Stimulated activated CD4-positive, alpha-beta T cell treated with anti-CD3 and anti-CD28 coated beads, Interleukin-4, amount 100 ng/mL, for 4 hours (primary cell): ENCODE results near the gene PRKAG2.

Experiments
- DNase-seq, 2 experiments: peaks; one replicate each; pipeline ENCODE4 v3.0.0-alpha.2; 2020

Gene PRKAG2

GRCh38 chr7:151900591-151900985 lies 23.7 kb upstream of the PRKAG2 start:
- no peak for DNase-seq

GRCh38 chr7:151899513-151900360 lies 22.8 kb upstream of the PRKAG2 start:
- no peak for DNase-seq

- DNase-seq, result no peak
Measured at GRCh38 chr7:151897951-151898686, 21.2 kb upstream of the PRKAG2 start.

- DNase-seq, result no peak
Measured at GRCh38 chr7:151897161-151897731, 20.3 kb upstream of the PRKAG2 start.

- no peak for DNase-seq
Measured at GRCh38 chr7:151896486-151896885, 19.6 kb upstream of the PRKAG2 start.

- DNase-seq, result no peak
Measured at GRCh38 chr7:151896086-151896485, 19.2 kb upstream of the PRKAG2 start.

GRCh38 chr7:151895631-151896031 lies 18.7 kb upstream of the PRKAG2 start:
- no peak for DNase-seq

- DNase-seq, result no peak
Measured at GRCh38 chr7:151895008-151895630, 18.2 kb upstream of the PRKAG2 start.

GRCh38 chr7:151894111-151895007 lies 17.4 kb upstream of the PRKAG2 start:
- DNase-seq, result no peak

GRCh38 chr7:151893405-151893923 lies 16.5 kb upstream of the PRKAG2 start:
- DNase-seq, result no peak

GRCh38 chr7:151891753-151892152 lies 14.8 kb upstream of the PRKAG2 start:
- no peak for DNase-seq

- DNase-seq, result no peak
Measured at GRCh38 chr7:151891182-151891581, 14.3 kb upstream of the PRKAG2 start.

- DNase-seq, result no peak
Measured at GRCh38 chr7:151890355-151891004, 13.6 kb upstream of the PRKAG2 start.

- DNase-seq, result no peak
Measured at GRCh38 chr7:151889406-151890354, 12.8 kb upstream of the PRKAG2 start.

GRCh38 chr7:151888079-151889067 lies 11.5 kb upstream of the PRKAG2 start:
- no peak for DNase-seq

- DNase-seq, result no peak
Measured at GRCh38 chr7:151886783-151887182, 9.9 kb upstream of the PRKAG2 start.

GRCh38 chr7:151885202-151885580 lies 8.3 kb upstream of the PRKAG2 start:
- no peak for DNase-seq

- DNase-seq, result no peak
Measured at GRCh38 chr7:151884312-151885201, 7.6 kb upstream of the PRKAG2 start.
